K562 (cell line): ENCODE results near the gene RNH1. TPM values are rescaled to one million over a fixed set of nuclear protein-coding genes. Genes with fewer than 3 reads are reported as not detected.
A peak's percentile ranks its signal among the peaks of the same experiment; 100 is the strongest.

Experiments
- CLOCK ChIP-seq: fragments of 250-450 bp; sonication (Bioruptor Pico); IDR thresholded peaks from 2 replicates; pipeline ENCODE4 v1.4.0; 2020; ENCODE audit warnings: mild to moderate bottlenecking, moderate library complexity, borderline replicate concordance
- CREB3 ChIP-seq: fragments of 450-650 bp; conservative IDR thresholded peaks from 2 replicates; pipeline ENCODE4 v1.6.1; 2016; ENCODE audit warnings: missing genetic modification characterization, low read depth, mild to moderate bottlenecking, missing compliant biosample characterization, moderate library complexity
- CREB5 ChIP-seq: fragments of 250-450 bp; sonication (Bioruptor Pico); IDR thresholded peaks from 2 replicates; pipeline ENCODE4 v1.5.0; 2020; ENCODE audit warnings: mild to moderate bottlenecking
- MAX ChIP-seq: sonication (generic); formaldehyde crosslinking; IDR thresholded peaks from 2 replicates; pipeline ENCODE4 v1.9.0; 2022; ENCODE audit warnings: mild to moderate bottlenecking, missing genetic modification reagents
- PHB ChIP-seq: fragments of 250-450 bp; sonication (Bioruptor Pico); IDR thresholded peaks from 2 replicates; pipeline ENCODE4 v1.5.0; 2021
- SETDB1 ChIP-seq: IDR thresholded peaks from one replicate; pipeline ENCODE4 v1.6.1; 2012; ENCODE audit warnings: low read length, control low read depth, inconsistent platforms
- SP1 ChIP-seq: sonication (generic); formaldehyde crosslinking; IDR thresholded peaks from 2 replicates; pipeline ENCODE4 v1.8.1; 2022; ENCODE audit warnings: mild to moderate bottlenecking, missing genetic modification reagents
- XRCC3 ChIP-seq: fragments of 450-650 bp; IDR thresholded peaks from 2 replicates; pipeline ENCODE4 v1.6.1; 2017; ENCODE audit warnings: mild to moderate bottlenecking, moderate library complexity
- polyA plus RNA-seq, 8 experiments: library from polyadenylated mRNA; depleted of rRNA in 4 of 8; stranded (reverse) in 5 of 8; unstranded in 3 of 8; fragments of >200 nt; fragmentation: Nextera tagmentation in 2 of 8; fragmentation: Illumina TruSeq in 1 of 8; extraction: Ambion mirVana in 2 of 8; extraction: Trizol in 1 of 8; gene quantifications; 2 replicates each; pipeline versions ENCODE4 v1.2.1 to v1.2.3, GENCODE V29; 2011 to 2014; ENCODE audit warnings: inconsistent platforms in 1 of 8, missing spikeins in 1 of 8
- total RNA-seq, 7 experiments: library from RNA; depleted of rRNA in 6 of 7; stranded (reverse); fragments of >200 nt in 6 of 7; fragmentation: Illumina TruSeq in 2 of 7; extraction: Trizol in 2 of 7; gene quantifications; 2 replicates each; pipeline versions ENCODE4 v1.2.1 to v1.2.3, GENCODE V29; 2011 to 2021; ENCODE audit warnings: low replicate concordance in 1 of 7

Gene RNH1
- total and polyA plus RNA-seq, 9 of the 15 experiments (the other 6 are each of a cell fraction or from before 2014, with no cell fraction given), result 2.5 to 160 (median 44.3) TPM

- no peak for TF ChIP-seq CREB5 (CRISPR knock-in tag)
- TF ChIP-seq SP1 (CRISPR knock-in tag), result no peak
- 0 out of 2 replicates have a peak, but pooled peaks have one; percentile 62 for TF ChIP-seq PHB (CRISPR knock-in tag)
- 0 out of 2 replicates have a peak, but pooled peaks have one; percentile 51 for TF ChIP-seq MAX
- TF ChIP-seq CREB3 (tag), result no peak
- TF ChIP-seq CLOCK, result no peak
- no peak for TF ChIP-seq XRCC3
- no peak for TF ChIP-seq SETDB1
- TF ChIP-seq, all 486 proteins: peak for 14
These were observed 879 bp upstream of the RNH1 start (continued) for GRCh38 chr11:507727-508515.
